Naive thymus-derived CD8-positive, alpha-beta T cell (primary cell): ENCODE measurements around the gene LPIN1. TPM values are rescaled to one million over a fixed set of nuclear protein-coding genes. Genes with fewer than 3 reads are reported as not detected.
"Not testable (repeated sequence)": the region's sequence is repeated elsewhere in the genome, so short reads cannot be mapped to it uniquely, and the experiment has no call there.

Experiments
- ATAC-seq, 2 donors: fragments of 150-1000 bp; cut with Tn5 transposase in 1 of 2; sonication (Bioruptor Pico), chemical (Tn5 transposase) in 1 of 2; 1 replicate in 1 of 2; 2 replicates in 1 of 2; pipeline ENCODE4 v1.10.0; 2021; ENCODE audit warnings: mild to moderate bottlenecking in 2 of 2, moderate library complexity in 2 of 2
- POLR2A ChIA-PET: fragments of 350-600 bp; sonication (Branson Sonifier 250); formaldehyde crosslinking; loops from one replicate; lab custom pipeline; 2021; ENCODE audit warnings: antibody characterized with exemption; lab: Charles Lee
- DNase-seq, 10 donors: peaks; one replicate each; pipeline versions ENCODE4 v3.0.0 to v3.0.0-alpha.2; 2020 to 2022
- H3K27ac Mint-ChIP-seq, 10 donors: one replicate each; pipeline ENCODE4 v1.8.0; 2020 to 2022; ENCODE audit warnings: mild to moderate bottlenecking in 10 of 10, mixed read lengths in 10 of 10, moderate library complexity in 4 of 10, inconsistent platforms in 1 of 10
- H3K27me3 Mint-ChIP-seq, 5 donors: one replicate each; pipeline ENCODE4 v1.8.0; 2021 to 2022; ENCODE audit warnings: mixed read lengths in 5 of 5
- H3K36me3 Mint-ChIP-seq, 3 donors: one replicate each; pipeline ENCODE4 v1.8.0; 2020 to 2022; ENCODE audit warnings: mixed read lengths in 3 of 3, mild to moderate bottlenecking in 2 of 3, inconsistent platforms in 1 of 3
- H3K4me1 Mint-ChIP-seq, 4 donors: one replicate each; pipeline ENCODE4 v1.8.0; 2021 to 2022; ENCODE audit warnings: mixed read lengths in 4 of 4
- H3K4me3 Mint-ChIP-seq, 10 donors: one replicate each; pipeline ENCODE4 v1.8.0; 2020 to 2022; ENCODE audit warnings: mild to moderate bottlenecking in 10 of 10, mixed read lengths in 10 of 10, moderate library complexity in 6 of 10, inconsistent platforms in 1 of 10
- H3K9me3 Mint-ChIP-seq, 9 donors: one replicate each; pipeline ENCODE4 v1.8.0; 2020 to 2022; ENCODE audit warnings: mixed read lengths in 9 of 9, mild to moderate bottlenecking in 3 of 9, inconsistent platforms in 1 of 9, moderate library complexity in 1 of 9
- polyA plus RNA-seq, 3 donors: library from polyadenylated mRNA; unstranded; fragments of 300-500 nt; fragmentation: Illumina TruSeq; gene quantifications; one replicate each; pipeline ENCODE4 v1.2.3, GENCODE V29; 2021
- total RNA-seq, 8 experiments: library from RNA in 2 of 8; stranded (reverse) in 2 of 8; gene quantifications; one replicate each; pipeline ENCODE4 v1.2.3 and lab custom pipeline; 2021 to 2026

Gene LPIN1
- total and polyA plus RNA-seq, 5 experiments from 2014 or later, result 15.7 to 82.4 (median 27.5) TPM

DNA sequence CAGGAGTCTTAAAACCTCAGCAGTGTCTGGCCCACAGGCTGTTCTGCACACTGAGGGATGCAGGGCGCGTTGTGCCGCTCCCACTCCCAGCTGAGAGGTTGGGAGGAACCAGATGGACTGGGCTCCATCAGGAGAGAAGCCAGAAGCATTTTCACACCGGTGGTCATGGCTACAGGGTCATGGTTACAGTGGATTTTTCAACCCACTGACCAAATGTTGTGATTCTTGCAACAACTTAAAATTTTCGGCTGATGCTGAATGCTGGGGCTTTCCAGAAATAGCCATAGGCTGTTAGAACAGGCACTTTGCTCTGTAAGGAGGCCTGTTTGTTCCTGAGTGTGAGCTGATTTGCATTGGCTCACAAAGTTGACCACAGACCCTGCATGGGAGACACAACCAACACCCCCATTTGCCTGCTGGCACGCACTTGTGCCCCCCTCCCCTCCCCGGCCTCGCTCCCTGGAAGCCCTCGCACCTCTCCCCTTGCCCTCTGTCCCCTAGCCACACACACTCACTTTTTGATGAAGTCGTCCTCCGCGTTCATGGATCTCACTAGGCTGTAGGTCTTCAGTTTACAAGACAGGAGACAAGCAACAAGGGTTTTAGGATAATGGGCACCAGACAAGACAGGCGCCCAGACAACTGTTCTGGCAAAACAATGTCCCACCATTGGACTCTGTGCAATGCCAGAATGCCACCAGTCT, 3.4 kb downstream of the LPIN1 start:
- no peaks in the 10 kb centered on the region for H3K27me3 Mint-ChIP-seq
- H3K9me3 Mint-ChIP-seq, result no peaks in the 10 kb centered on the region
- H3K4me3 Mint-ChIP-seq, result peak overlapping the region in 9 of 10 donors; percentile 54 to 95 (median 76)
- ATAC-seq (no peak), DNase-seq (peak in 2 of 10 donors; percentile 11 to 17)
- peak overlapping the region; percentile 82 to 98 (median 92) for H3K27ac Mint-ChIP-seq
- no peaks in the 10 kb centered on the region for H3K36me3 Mint-ChIP-seq
- H3K4me1 Mint-ChIP-seq, result peaks cover 53 to 89% (median 81%) of the 10 kb centered on the region in 4 donors
- POLR2A ChIA-PET, result no interaction called here

DNA sequence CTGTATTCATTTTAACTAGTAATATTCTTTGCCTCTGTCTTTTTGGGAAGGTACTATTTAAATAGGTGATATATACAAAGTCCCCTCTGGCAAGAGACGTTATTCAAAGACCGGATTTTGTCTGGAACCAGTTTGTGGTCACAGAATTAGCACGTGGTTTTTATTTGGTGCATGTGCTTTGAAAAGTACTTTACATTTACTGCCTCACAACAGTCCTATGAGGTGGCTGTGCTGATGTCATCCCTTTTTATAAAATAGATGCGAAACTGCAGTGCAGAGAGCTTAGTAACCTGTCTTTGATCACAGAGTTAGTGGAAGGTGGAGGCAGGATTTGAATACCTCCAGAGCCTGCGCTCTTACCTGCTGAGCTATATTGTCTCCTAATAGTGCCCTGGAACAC, 4.0 kb downstream of the LPIN1 start:
- DNase-seq, result peak in 8 of 10 donors; percentile 30 to 80 (median 62)
- Mint-ChIP-seq H3K36me3 (no peaks in the 10 kb centered on the region), H3K27ac (peak overlapping the region; percentile 82 to 98 (median 92)), H3K4me3 (peak overlapping the region in 9 of 10 donors; percentile 36 to 87 (median 67)), H3K4me1 (peaks cover 53 to 90% (median 80%) of the 10 kb centered on the region in 4 donors), H3K27me3 (no peaks in the 10 kb centered on the region), H3K9me3 (no peaks in the 10 kb centered on the region)
- ATAC-seq, result peak; percentile 48 to 73
- POLR2A ChIA-PET, result interaction anchor here (0.7 kb wide), 1 partner anchor 16 kb away, joined by 3 read pairs; no protein-coding TSS in a partner anchor

DNA sequence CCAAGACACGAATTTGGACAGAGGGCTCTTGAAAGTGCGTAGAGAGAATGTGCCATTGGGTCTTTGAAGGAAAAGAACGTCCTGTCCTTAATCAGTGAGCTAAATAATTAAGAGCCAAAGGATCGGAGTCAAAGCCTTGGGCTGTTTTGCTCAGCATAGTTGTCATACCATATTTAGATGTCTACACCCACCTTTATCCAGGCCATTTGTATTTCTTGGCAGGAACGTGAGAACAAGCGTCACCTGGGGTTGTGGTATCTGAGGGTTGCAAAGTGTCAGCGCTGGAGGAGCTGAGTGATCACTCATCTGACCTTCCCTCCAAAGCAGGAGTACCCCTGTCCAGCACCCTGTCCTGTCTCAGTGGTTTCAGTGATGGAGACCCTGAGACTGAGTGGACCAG, 4.5 kb downstream of the LPIN1 start:
- Mint-ChIP-seq H3K36me3 (peaks cover 0 to 2% (median 0%) of the 10 kb centered on the region in 3 donors), H3K27me3 (no peaks in the 10 kb centered on the region), H3K9me3 (no peaks in the 10 kb centered on the region), H3K4me3 (peak overlapping the region in 9 of 10 donors; percentile 36 to 87 (median 67)), H3K27ac (peak overlapping the region; percentile 82 to 98 (median 92)), H3K4me1 (peaks cover 53 to 91% (median 81%) of the 10 kb centered on the region in 4 donors)
- POLR2A ChIA-PET, result interaction anchor here (0.7 kb wide), 1 partner anchor 15 kb away, joined by 3 read pairs; no protein-coding TSS in a partner anchor
- ATAC-seq (no peak), DNase-seq (peak in 1 of 10 donors; percentile 14)

DNA sequence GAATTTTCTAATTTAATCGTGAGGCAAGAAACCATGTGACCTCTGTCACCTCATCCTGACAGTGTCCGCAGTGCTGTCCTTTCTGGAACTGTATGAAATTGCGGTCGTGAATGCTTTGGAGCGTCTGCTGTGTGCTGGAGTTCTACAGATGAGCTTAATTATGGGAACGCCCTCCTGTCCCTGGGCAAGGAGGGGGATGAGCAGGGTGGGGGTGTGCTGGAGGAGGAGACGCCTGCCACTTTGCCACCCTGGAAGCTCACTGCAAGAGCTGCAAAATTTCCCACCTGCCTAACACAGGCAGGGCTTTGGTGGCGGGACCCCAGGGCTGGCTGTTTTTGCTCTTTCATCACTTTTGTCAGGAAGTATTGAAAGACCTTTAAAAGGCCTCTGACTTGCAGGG, 6.5 kb downstream of the LPIN1 start:
- Mint-ChIP-seq H3K36me3 (peaks cover 0 to 2% (median 0%) of the 10 kb centered on the region in 3 donors), H3K9me3 (no peaks in the 10 kb centered on the region), H3K27ac (peak overlapping the region; percentile 87 to 96 (median 92)), H3K27me3 (no peaks in the 10 kb centered on the region), H3K4me3 (peak overlapping the region in 9 of 10 donors; percentile 59 to 85 (median 76)), H3K4me1 (peaks cover 52 to 97% (median 85%) of the 10 kb centered on the region in 4 donors)
- DNase-seq, result no peak
- ATAC-seq, result no peak
- POLR2A ChIA-PET, result interaction anchor here (0.6 to 1.2 kb wide), 2 partner anchors 17 to 35 kb away, joined by 3 to 5 read pairs; no protein-coding TSS in a partner anchor

DNA sequence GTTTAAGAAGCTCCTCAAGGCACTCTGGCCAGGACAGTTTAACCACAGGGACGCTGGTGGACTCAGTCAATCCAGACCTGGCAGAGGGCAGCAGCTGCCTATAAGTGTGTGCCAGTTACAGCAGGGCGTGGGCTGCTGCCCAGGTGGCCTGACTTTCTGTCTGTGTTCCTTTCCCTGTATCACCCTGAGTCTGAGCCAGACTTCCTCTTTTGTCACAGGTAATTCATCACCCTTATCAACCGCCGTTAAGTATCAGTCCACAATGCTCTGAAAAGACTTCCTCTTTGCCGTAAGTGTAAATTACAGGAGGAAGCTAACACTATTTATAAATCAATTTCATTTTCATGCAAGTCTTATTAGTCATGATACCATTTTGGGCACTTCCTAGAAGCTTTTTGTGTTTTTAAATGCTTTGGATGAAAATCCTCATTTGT, 7.0 kb downstream of the LPIN1 start:
- H3K9me3 Mint-ChIP-seq, result no peaks in the 10 kb centered on the region
- POLR2A ChIA-PET, result interaction anchor here (0.6 to 1.2 kb wide), 3 partner anchors 17 to 35 kb away, joined by 3 to 6 read pairs (median 5); no protein-coding TSS in a partner anchor
- peaks cover 47 to 97% (median 84%) of the 10 kb centered on the region in 4 donors for H3K4me1 Mint-ChIP-seq
- peak overlapping the region; percentile 61 to 85 (median 80) for H3K4me3 Mint-ChIP-seq
- peak overlapping the region; percentile 87 to 96 (median 92) for H3K27ac Mint-ChIP-seq
- peaks cover 0 to 2% (median 0%) of the 10 kb centered on the region in 3 donors for H3K36me3 Mint-ChIP-seq
- no peaks in the 10 kb centered on the region for H3K27me3 Mint-ChIP-seq
- peak; percentile 32 to 50 for ATAC-seq
- peak in 5 of 10 donors; percentile 31 to 43 (median 39) for DNase-seq

DNA sequence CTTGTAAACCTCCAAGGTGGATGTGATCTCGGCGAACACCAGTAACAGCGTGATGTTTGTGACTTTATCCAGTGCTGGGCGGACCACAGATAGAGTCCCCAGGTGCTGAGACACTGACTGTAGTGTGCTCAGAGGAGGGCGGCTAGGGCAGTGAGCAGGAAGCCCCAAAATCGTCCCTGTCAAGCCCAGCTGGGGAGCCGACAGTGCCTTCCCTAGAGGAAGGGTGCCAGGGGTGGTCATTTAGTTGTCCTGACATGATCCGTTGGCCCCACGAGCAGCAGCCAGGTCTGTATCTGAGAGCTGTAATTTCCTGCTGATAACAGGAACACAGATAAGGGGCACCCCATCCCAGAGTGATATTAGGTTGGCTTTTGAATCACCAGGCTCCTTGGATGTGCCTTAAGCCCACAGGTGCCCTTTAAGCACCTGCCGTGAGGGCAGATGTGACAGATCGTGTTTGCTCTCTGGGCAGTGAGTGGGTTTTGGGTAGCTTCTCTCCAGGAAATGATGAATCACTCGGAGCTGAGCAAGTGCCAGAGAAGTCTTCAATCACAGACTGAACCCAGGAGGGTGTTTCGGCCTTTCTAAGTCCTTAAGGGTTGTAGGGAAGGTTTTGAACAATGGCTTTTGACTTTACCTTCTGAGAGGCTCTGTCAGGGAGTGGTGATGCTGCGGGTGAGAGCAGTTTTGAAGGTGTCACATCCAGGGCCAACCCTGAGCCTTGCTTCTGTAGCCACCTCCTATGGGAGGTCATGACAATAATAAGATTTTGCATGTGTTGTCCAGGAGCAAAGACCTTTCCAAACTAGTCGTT, 7.7 kb downstream of the LPIN1 start:
- POLR2A ChIA-PET, result interaction anchor here (0.6 to 1.6 kb wide), 3 partner anchors 8 to 26 kb away, joined by 3 to 7 read pairs (median 6); partner anchors contain the start of gene LPIN1
- ATAC-seq, result peak; percentile 52 to 71
- peak overlapping the region; percentile 61 to 85 (median 80) for H3K4me3 Mint-ChIP-seq

DNA sequence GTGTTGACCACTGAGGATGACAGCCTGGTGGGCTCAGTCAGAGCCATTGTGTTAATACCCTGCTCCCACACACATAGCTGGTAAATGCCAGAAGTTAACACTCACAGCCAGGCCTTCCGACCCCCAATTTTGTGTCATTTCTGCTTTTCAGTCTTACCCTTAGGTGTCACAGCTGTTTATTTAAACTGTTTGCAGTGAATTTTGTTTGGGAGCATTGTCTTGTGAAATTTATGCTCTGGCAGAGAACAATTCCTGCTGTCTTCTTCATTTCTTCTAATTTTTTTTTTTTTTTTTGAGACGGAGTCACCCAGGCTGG, 8.2 kb downstream of the LPIN1 start:
- POLR2A ChIA-PET, result interaction anchor here (0.6 to 1.6 kb wide), 3 partner anchors 9 to 27 kb away, joined by 3 to 7 read pairs (median 3); partner anchors contain the start of gene LPIN1
- Mint-ChIP-seq H3K9me3 (no peaks in the 10 kb centered on the region), H3K4me3 (peak overlapping the region in 9 of 10 donors; percentile 15 to 85 (median 76)), H3K36me3 (peaks cover 0 to 4% (median 3%) of the 10 kb centered on the region in 3 donors), H3K27me3 (no peaks in the 10 kb centered on the region), H3K4me1 (peaks cover 47 to 94% (median 80%) of the 10 kb centered on the region in 4 donors), H3K27ac (peak overlapping the region in 9 of 10 donors; percentile 87 to 96 (median 91))
- no peak for ATAC-seq
- no peak for DNase-seq

More for the DNA sequence above, 7.7 kb downstream of the LPIN1 start:
- peak in 6 of 10 donors; percentile 23 to 63 (median 40) for DNase-seq
- Mint-ChIP-seq H3K9me3 (no peaks in the 10 kb centered on the region), H3K27ac (peak overlapping the region; percentile 87 to 96 (median 92)), H3K4me1 (peaks cover 47 to 97% (median 84%) of the 10 kb centered on the region in 4 donors), H3K36me3 (peaks cover 0 to 4% (median 3%) of the 10 kb centered on the region in 3 donors), H3K27me3 (no peaks in the 10 kb centered on the region)

DNA sequence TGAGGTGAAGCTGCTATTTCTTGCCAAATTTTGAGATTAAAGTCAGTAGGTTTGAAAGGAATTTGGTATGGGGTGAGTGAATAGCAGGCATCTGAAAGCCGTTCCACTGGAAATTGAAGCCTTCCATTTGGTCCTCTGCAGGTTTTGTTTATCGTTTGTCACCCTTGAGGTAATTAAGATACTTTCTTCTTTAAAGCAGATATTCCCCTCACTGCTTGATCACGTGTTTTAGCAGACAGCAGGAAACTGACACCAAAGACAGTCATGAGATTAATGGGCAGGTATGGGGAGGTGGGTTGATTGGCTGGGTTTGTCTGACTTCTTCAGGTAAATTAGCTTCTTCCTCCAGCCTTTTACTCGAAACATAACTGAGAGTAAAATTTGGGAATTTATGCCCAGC, 10.7 kb downstream of the LPIN1 start:
- Mint-ChIP-seq H3K9me3 (no peaks in the 10 kb centered on the region), H3K27ac (peak overlapping the region; percentile 6 to 96 (median 73)), H3K4me1 (peaks cover 48 to 85% (median 81%) of the 10 kb centered on the region in 4 donors), H3K4me3 (peak overlapping the region in 7 of 10 donors; percentile 22 to 65 (median 48)), H3K36me3 (peaks cover 0 to 8% (median 5%) of the 10 kb centered on the region in 3 donors), H3K27me3 (no peaks in the 10 kb centered on the region)
- peak in 3 of 10 donors; percentile 20 to 34 (median 32) for DNase-seq
- POLR2A ChIA-PET, result interaction anchor here (1.2 to 3.2 kb wide), 2 partner anchors 10 to 11 kb away, joined by 3 to 16 read pairs; partner anchors contain the start of gene LPIN1
- ATAC-seq, result peak; percentile 19 to 51

DNA sequence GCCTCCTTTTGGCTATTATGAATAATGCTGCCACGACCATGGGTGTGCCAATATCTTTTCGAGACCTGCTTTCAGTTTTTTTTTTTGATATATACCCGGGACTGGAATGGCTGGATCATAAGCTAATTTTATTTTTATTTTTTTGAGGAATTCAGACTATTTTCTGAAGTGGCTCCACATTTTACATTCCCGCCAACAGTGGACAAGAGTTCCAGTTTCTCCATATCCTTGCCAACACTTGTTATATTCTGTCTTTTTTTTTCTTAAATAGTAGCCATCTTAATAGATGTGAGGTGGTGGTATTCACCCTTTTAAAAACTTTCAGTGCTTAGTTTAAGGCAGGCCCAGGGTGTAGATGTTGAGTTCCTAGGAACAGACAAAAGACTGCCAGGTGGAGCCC, 11.8 kb downstream of the LPIN1 start:
- no peak for ATAC-seq
- Mint-ChIP-seq H3K27me3 (no peaks in the 10 kb centered on the region), H3K4me1 (peaks cover 54 to 84% (median 80%) of the 10 kb centered on the region in 4 donors), H3K27ac (peak overlapping the region in 5 of 10 donors; percentile 10 to 96 (median 66)), H3K4me3 (peak overlapping the region in 3 of 10 donors; percentile 36 to 57 (median 42)), H3K9me3 (no peaks in the 10 kb centered on the region), H3K36me3 (peaks cover 0 to 17% (median 5%) of the 10 kb centered on the region in 3 donors)
- no peak for DNase-seq
- POLR2A ChIA-PET, result interaction anchor here (3.2 kb wide), 1 partner anchor 12 kb away, joined by 16 read pairs; the partner anchor contains the start of gene LPIN1

DNA sequence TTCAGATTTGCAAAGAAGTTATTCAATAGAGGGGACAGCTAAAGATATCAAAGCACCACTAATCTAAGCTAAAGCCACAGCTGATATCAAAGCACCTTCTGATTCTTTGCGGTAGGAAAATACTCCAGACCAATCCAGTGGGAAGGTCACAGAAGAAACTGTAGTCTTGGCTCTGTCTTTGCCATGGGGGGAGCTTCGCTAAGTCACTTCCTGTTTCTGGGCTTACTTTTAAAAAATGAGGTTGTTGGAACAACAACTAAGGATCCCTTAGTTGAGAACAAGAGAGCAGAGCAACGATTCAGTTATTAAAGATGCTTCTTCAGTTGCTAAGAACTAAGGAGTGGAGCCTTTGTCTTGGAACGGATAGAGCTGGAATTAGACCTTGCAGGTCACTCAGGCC, 12.2 kb downstream of the LPIN1 start:
- Mint-ChIP-seq H3K4me1 (peaks cover 53 to 82% (median 76%) of the 10 kb centered on the region in 4 donors), H3K36me3 (peaks cover 0 to 20% (median 5%) of the 10 kb centered on the region in 3 donors), H3K27ac (peak overlapping the region in 7 of 10 donors; percentile 57 to 96 (median 80)), H3K27me3 (no peaks in the 10 kb centered on the region), H3K9me3 (no peaks in the 10 kb centered on the region), H3K4me3 (peak overlapping the region in 4 of 10 donors; percentile 4 to 49 (median 18))
- ATAC-seq (no peak), DNase-seq (no peak)
- POLR2A ChIA-PET, result interaction anchor here (3.2 kb wide), 1 partner anchor 12 kb away, joined by 16 read pairs; the partner anchor contains the start of gene LPIN1

DNA sequence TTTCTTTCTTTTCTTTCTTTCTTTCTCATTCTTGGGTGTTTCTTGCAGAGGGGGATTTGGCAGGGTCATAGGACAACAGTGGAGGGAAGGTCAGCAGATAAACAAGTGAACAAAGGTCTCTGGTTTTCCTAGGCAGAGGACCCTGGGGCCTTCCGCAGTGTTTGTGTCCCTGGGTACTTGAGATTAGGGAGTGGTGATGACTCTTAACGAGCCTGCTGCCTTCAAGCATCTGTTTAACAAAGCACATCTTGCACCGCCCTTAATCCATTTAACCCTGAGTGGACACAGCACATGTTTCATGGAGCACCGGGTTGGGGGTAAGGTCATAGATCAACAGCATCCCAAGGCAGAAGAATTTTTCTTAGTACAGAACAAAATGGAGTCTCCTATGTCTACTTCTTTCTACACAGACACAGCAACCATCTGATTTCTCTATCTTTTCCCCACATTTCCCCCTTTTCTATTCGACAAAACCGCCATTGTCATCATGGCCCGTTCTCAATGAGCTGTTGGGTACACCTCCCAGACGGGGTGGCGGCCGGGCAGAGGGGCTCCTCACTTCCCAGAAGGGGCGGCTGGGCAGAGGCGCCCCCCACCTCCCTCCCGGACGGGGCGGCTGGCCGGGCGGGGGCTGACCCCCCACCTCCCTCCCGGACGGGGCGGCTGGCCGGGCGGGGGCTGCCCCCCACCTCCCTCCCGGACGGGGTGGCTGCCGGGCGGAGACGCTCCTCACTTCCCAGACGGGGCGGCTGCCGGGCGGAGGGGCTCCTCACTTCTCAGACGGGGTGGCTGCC, 12.9 kb downstream of the LPIN1 start:
- peaks cover 48 to 81% (median 71%) of the 10 kb centered on the region in 4 donors for H3K4me1 Mint-ChIP-seq
- H3K27me3 Mint-ChIP-seq, DNase-seq, H3K9me3 Mint-ChIP-seq, POLR2A ChIA-PET, ATAC-seq: not testable (repeated sequence)
- peak overlapping the region in 4 of 10 donors; percentile 3 to 52 (median 33) for H3K4me3 Mint-ChIP-seq
- peak overlapping the region in 6 of 10 donors; percentile 41 to 96 (median 68) for H3K27ac Mint-ChIP-seq
- peaks cover 0 to 25% (median 9%) of the 10 kb centered on the region in 3 donors for H3K36me3 Mint-ChIP-seq
